ENCODE data around the gene MEX3B.
"Not testable (repeated sequence)": the region's sequence is repeated elsewhere in the genome, so short reads cannot be mapped to it uniquely, and the experiment has no call there.

Gene MEX3B

GRCh38 chr15:82048811-82049210 lies 3.0 kb upstream of the MEX3B start:
- no peak for DNase-seq (ENCODE audit: low spot score)

DNA sequence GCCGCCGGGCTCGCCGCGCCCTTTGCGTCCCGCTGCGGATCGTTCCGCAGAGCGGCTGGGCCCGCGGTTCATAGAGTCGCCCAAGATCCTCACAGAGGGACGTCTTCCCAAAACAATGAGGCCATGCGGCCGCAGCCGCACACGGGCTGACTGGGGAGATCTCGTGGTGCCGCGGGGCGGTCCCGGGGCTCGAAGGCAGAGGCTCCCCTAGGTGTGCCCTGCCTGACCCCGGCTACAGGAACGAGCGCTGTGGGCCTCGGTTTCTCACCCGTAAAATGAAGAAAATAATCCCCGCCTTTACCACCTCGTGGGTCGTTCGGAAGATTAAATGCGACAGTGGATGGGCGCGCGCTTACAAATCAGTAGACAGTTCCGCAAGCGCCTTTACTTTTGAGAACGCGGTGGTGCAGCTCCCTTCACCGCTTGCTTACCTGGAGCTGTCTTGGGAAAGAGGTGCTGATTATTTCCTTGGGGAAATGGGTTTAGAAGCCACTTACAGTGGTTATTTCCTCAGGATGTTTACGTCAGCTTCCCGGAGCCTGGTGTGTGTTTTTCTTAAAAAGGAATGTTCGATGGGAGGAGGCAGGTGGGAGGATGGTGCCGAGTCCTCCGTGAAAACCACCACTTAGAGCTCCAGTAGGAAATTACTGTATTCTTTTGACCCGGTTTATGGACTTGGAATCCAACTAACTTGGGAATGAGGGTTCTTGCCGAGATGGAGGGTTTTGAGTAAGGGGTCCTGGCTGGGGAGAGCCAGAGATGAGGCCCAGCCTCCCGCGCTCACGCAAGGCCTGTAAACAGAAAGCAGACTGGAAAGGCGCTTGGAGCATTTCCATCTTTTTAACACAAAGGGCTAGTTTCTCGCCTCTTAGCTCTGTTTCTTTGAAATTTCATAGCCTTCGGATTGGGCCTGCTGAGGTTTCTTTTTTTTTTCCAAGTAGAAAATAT lies 1.9 kb upstream of the MEX3B start:
- DNase-seq (ENCODE audit: low spot score) = peak; percentile 36

DNA sequence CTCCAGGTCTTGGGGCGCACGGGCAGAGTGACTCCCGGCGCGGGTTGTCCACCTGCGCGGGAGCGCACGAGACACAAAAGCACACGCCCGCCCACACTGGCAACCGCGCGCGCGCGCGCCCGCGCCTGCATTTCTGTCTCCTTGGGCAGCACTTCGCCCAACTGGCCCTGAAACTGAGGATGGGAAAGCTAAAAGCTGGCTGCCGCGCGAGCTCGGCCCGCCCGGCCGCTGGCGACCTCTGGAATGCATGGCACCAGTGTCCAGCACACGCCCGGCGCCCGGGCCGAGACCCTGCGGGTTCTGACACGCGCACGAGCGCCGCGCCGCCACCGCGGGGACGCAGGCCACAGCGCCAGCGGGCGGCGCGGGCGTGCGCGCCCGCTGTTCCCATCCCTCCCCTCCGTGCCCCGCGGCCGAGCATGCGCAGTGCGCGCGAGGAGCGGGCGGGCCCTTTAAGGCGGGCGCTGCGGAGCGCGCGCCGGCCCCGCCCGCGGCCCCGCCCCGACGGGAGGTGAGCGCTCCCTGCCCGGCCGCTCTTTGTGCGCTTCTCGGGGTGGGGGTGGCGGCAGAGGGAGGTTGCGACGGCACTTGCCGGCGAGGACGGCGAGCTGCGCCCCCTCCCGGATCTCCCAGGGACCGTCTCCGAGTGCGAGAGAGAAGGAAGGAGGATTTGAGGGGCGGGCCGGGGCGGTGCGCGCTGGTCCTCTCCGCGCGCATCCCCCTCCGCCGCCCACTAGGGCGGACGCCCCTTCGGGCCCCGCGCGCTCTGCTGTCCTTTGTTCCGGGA lies 1.0 kb upstream of the MEX3B start:
- peak; percentile 91 for DNase-seq (ENCODE audit: low spot score)

DNA sequence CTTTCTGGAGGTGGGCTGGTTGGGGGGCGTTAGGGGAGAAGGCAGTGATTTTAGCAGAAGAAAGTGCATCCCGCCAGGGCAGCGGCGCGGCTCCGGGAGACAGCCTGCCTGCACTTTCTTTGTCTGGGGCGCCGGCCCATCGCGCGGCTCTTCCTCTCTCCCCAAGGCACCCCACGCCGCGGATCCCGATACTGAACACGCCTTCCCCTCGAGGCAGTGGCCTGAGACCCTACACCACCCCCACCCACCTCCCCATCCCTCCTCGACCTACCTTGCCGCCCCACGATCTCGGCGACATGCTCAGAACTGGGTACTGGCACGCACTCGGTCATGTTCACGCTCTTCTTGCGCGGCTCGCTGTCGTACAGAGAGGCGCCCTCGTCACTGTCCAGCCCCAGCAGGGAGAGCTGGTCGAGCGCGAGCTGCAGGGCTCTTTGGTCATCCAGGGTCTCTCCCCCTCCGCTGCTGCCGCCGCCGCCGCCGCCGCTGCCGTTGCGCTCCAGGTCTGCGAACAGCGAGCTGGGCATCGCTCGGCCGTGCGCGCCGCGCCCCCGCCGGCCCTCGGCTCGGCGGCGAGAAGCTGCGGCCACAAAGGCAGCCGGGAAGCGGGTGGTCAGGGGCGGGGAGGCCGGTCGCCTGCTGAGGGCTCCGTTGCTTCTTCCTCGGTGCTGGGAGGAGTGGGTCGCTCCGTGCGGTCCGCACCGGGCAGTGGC lies 483 bp downstream of the MEX3B start:
- DNase-seq (ENCODE audit: low spot score) = peak; percentile 58

DNA sequence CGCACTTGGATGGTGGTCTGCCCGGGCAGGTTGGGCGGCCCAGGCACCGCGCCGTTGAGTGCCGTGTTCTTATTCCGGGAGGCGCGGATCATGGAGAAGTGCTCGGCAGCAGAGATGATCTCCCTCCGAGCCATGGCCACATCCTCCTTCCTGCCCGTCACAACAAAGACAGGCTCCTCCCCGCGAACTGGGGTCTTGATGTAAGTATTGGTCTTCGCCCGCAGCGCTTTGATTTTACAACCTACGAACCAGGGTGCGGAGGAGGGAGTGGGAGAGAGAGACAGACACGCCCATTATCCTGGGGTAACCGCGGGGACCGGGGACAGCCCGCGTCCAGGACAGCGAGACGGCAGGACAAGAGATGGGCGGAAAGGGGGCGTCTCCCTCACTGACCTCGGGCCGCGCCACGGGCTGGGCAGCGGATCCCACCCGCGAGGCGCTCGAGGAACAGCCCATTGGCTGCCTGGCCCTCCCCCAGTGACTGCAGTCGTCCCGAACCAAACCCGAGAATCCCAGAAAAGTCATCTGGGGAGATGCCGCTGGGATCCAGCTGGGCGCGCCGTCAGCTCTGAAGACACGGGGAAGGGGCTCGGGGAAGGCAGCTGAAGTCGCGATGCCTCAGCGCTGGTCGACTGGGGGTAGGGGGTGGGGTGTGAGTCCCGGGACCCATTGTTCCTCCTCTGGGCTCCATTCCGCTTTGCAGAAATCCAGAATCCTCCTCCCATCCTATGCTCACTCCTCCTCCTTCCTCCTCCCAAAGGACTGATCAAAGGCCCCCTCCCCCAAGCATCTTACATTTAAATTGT lies 1.2 kb downstream of the MEX3B start:
- peak; percentile 43 for DNase-seq (ENCODE audit: low spot score)

DNA sequence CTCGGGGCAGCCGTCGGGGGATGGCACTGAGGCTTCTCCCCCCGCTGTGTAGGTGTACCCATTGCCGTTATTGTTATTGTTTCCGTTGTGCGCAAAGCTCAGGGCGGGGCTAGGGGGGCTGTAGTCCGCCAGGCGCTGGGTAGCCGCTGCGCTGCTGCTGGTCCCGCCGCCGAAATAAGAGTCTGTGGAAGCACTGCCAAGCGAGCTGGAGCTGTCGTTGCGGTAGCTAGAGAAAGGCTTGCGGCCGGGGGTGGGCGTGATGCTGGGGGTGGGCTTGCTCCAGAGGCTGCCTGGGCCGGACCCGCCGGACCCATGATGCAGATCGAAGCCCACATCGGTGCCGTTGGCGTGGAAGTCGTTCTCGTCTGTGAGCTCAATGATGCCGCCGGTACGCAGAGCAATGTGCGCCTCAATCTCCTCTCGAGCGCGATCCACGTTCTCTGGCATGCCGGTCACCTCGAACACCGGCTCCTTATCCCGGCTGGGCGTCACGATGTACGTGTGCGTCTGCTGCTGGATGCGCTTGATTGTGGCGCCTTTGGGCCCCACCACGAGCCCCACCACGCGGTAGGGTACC lies 1.9 kb downstream of the MEX3B start:
- DNase-seq (ENCODE audit: low spot score) = no peak

DNA sequence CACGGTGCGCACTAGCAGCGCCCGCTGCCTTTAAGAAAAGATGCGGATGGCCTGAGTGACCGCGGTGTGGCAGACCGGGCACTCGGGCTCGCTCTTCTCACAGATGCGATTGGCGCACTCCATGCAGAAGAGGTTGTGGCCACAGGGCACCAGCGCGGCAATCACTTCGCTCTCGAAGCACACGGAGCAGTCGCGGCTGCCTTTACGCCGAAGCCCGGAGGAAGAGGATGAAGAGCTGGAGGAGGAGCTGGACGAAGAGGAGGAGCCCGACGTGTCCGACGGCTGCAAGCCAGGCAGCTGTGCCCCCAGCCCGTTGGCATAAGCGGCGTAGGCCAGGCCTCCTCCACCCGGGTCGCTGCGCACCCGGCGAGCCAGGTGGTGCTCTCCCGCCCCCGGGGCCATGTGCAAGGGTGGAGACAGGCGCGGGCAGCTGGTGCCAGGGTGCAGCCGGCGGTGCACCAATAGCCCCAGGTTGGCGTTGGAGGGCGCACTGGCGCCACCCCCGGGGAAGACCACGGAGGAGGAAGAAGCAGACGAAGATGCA lies 2.6 kb downstream of the MEX3B start:
- no peak for DNase-seq (ENCODE audit: low spot score)

- DNase-seq (ENCODE audit: low spot score) = no peak
Measured at GRCh38 chr15:82040862-82041261, 5.0 kb downstream of the MEX3B start.

DNA sequence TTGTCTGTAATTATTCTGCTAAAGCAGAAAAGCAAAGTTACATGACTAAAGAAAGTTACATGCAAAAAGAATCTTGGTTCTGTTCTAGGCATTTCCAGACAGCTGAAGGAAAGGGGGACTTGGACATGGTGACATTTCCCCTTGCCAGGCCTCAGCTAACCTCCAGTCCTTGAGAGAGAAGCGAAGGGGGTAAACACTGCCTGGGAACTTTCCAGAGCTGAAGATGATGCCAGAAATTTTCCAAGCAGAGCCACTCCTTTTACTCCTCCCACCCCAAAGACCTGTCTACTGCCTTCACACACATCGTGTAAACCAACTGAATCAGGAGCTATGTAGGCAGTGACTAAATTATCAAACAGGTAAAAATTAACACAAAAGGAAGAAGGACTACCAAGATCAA lies 5.4 kb downstream of the MEX3B start:
- DNase-seq (ENCODE audit: low spot score) = no peak

GRCh38 chr15:82039871-82040270 lies 5.9 kb downstream of the MEX3B start:
- DNase-seq (ENCODE audit: low spot score) = no peak

GRCh38 chr15:82036461-82036860 lies 9.4 kb downstream of the MEX3B start:
- no peak for DNase-seq (ENCODE audit: low spot score)

DNA sequence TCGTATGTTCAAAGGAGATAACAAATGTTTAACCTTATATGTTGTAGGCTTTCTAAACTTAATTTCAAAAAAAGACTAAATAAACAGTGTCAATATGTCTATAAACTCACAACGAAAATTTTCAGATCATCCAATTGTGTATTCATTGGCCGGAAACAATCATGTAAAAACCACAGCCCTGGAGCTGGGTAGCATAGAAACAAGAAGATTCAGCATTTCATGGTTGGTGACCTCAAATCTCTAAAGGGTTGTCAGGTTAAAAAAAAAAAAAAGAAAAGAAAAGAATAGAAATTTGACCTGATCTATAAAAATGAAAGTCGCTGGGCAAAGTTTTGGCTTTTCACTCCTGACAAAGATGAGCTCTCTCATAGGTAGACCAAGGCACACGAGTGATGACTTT lies 13.9 kb downstream of the MEX3B start:
- no peak for DNase-seq (ENCODE audit: low spot score)

GRCh38 chr15:82030176-82030575 lies 15.6 kb downstream of the MEX3B start:
- DNase-seq (ENCODE audit: low spot score) = no peak

DNA sequence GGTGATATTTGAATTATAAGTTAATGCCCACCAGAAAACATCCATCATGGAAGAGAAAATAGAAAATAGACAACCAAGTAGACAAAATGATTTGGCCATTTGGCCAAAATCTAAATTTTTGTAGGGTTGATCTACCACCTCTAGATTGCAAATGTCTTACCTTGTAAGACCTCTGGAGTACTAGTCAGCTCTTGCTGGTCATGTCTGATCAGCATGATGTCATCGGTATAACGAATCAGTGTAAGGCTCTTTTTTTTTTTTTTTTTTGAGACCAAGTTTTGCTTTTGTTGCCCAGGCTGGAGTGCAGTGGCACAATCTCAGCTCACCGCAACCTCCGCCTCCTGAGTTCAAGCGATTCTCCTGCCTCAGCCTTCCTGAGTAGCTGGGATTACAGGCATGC lies 17.7 kb downstream of the MEX3B start:
- DNase-seq (ENCODE audit: low spot score) = not testable (repeated sequence)

GRCh38 chr15:82021992-82022391 lies 23.8 kb downstream of the MEX3B start:
- no peak for DNase-seq (ENCODE audit: low spot score)

- no peak for DNase-seq (ENCODE audit: low spot score)
Measured at GRCh38 chr15:82020625-82021394, 25.0 kb downstream of the MEX3B start.

GRCh38 chr15:82018201-82018600 lies 27.6 kb downstream of the MEX3B start:
- no peak for DNase-seq (ENCODE audit: low spot score)

DNA sequence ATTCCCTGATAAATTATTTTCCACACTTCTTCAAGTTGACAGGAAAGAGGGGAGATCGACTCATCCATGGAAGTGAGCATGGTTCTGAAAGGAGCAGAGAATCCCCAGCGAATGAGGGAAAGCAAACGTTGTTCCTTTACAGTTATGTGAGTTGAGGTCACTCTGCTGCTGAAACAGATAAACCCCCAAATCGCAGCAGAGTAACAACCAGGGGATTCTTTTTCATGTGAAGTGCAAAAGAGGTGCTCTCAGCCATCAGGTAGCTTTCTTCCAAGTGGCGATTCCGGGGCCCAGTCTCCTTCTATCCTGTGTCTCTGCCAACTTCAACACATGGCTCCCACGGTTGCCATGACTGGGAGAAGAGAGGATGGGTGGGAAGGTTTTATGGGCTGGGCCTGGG lies 28.2 kb downstream of the MEX3B start:
- no peak for DNase-seq (ENCODE audit: low spot score)

DNA sequence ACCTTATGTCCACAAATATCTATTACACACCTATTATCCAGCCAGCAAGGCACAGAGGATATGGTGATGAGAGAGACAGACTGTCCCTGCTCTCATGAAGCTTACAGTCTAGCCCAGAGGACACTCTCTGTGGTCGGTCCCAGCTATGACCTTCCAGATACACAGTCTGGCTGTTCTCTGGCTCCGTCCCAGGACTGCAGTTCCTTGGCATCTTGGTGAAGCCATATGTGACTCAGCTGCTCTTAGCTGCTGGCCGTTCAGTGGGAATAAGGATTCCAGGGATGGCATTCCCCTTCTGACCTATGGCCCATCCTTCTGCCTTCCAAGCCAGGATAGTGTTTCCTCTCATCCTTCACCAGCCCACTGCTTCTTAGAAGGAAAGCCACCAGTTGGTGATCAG lies 30.8 kb downstream of the MEX3B start:
- DNase-seq (ENCODE audit: low spot score) = no peak

- DNase-seq (ENCODE audit: low spot score) = no peak
Measured at GRCh38 chr15:82012908-82013307, 32.9 kb downstream of the MEX3B start.

All from kidney tubule cell (primary cell).